Measurements from ENCODE around the gene HMOX2.

GRCh38 chr16:4500272-4500671 is 24.1 kb downstream of the HMOX2 start:
- TF ChIP-seq ZBTB1 (tag by site-specific recombination; IDR thresholded peaks at IDR 0.05) (no peak), CTCF (tag by site-specific recombination; IDR thresholded peaks at IDR 0.05) (no peak), ZNF274 (IDR thresholded peaks at IDR 0.05; ENCODE audit: low read length) (no peak), ZNF274 (tag by site-specific recombination; IDR thresholded peaks at IDR 0.05; ENCODE audit: borderline replicate concordance) (no peak), ZEB2 (tag by site-specific recombination; IDR thresholded peaks at IDR 0.05) (peak; percentile 30; the same call in 1 of the 2 replicates), ZNF311 (tag by site-specific recombination; IDR thresholded peaks at IDR 0.05; ENCODE audit: borderline replicate concordance) (no peak), ZNF76 (tag by site-specific recombination; IDR thresholded peaks at IDR 0.05; ENCODE audit: borderline replicate concordance, low read depth) (no peak)

Data from HEK293 (cell line).